Measurements from ENCODE around the gene TFB1M.

Gene TFB1M

DNA sequence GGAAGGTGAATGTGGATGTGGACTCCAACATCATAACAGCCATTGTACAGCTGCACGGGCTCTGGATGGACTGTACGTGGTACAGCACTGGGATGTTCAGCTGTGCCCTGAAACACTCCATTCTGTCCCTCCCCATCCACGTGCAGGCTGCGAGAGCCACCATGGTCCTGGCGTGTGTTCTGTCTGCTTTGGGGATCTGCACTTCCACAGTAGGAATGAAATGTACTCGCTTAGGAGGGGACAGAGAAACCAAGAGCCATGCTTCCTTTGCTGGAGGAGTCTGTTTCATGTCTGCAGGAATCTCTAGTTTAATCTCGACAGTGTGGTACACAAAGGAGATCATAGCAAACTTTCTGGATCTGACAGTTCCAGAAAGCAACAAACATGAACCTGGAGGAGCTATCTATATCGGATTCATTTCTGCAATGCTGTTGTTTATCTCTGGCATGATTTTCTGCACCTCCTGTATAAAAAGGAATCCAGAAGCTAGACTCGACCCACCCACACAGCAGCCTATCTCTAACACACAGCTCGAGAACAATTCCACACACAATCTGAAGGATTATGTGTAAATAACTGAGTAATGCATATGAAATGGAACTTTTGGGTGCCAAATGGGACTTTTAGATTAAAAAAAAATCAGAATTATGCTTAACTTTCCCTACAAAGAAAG is 38.3 kb downstream of the TFB1M start:
- DNase-seq (ENCODE audit: low read depth), result no peak
- TF ChIP-seq CTCF (conservative IDR thresholded peaks at IDR 0.05; ENCODE audit: low read length), result no peak
- H3K4me3 ChIP-seq (ENCODE audit: low read length), result no peak overlapping the region

GRCh38 chr6:155274533-155274932 is 39.8 kb downstream of the TFB1M start:
- DNase-seq (ENCODE audit: low read depth), result peak; percentile 58
- no peak for TF ChIP-seq CTCF (conservative IDR thresholded peaks at IDR 0.05; ENCODE audit: low read length)
- H3K4me3 ChIP-seq (ENCODE audit: low read length), result no peak overlapping the region

DNA sequence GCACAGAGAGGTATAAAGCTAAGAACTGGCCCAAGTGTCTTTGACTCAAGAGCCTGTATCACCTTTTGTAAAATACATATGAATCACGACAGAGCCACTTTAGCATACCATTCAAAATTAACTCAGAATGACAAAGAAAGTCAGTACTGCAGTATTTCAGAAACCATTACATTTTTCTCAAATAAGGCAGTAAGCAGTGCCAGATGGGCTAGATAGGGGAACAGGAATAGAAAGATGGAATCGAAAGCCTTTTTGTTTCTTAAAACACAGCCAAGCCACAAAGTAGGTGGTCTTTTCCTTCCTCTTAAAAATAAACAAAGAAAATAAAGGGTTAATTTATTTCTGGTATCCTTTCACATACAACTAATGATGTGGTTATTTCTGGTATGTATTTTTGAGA is 40.2 kb downstream of the TFB1M start:
- peak; percentile 61 for DNase-seq (ENCODE audit: low read depth)
- no peak for TF ChIP-seq CTCF (conservative IDR thresholded peaks at IDR 0.05; ENCODE audit: low read length)
- no peak overlapping the region for H3K4me3 ChIP-seq (ENCODE audit: low read length)

DNA sequence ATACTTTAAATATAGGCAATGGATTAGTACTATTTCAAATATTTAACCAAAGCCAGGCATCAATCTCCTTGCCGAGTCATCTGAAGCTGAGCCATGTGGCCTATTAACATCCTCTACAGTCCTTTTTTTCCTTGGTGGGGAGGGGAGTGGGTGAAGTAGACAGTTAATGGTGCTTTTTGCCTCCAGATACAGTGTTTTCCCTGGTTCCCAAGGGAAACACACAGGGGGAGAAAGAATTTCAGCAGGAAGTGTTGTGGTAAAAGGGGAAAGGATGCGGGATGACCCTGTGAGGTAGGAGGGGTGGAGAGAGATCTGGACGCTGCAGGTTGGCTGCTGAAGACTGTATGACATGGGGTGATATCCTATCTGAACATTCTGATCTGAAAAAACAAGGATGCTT is 40.9 kb downstream of the TFB1M start:
- peak; percentile 81 for DNase-seq (ENCODE audit: low read depth)
- no peak for TF ChIP-seq CTCF (conservative IDR thresholded peaks at IDR 0.05; ENCODE audit: low read length)
- no peak overlapping the region for H3K4me3 ChIP-seq (ENCODE audit: low read length)

- DNase-seq (ENCODE audit: low read depth), result peak; percentile 85
- no peak for TF ChIP-seq CTCF (conservative IDR thresholded peaks at IDR 0.05; ENCODE audit: low read length)
- H3K4me3 ChIP-seq (ENCODE audit: low read length), result no peak overlapping the region
Measured at GRCh38 chr6:155272353-155273232, 41.7 kb downstream of the TFB1M start.

DNA sequence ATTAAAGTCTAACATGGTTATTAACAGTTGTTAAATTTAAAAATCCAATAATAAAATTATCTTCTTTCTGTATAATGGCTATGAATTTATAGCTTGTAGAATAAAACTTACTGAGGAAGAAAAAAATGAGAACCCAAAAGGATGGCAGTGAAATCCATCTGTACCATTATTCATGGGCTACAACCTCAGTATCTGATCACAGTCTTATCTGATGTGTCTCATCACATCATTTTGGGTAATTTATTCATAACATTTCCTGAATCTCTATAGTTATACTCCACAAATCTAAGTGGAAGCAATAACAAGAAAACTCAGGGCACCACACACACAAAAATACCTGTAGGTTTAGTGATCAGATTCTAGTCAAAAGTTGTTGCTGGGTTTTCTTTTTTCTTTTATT is 43.1 kb downstream of the TFB1M start:
- no peak for DNase-seq (ENCODE audit: low read depth)
- no peak overlapping the region for H3K4me3 ChIP-seq (ENCODE audit: low read length)
- no peak for TF ChIP-seq CTCF (conservative IDR thresholded peaks at IDR 0.05; ENCODE audit: low read length)
